Measurements from ENCODE around the gene ELAVL1.

The ELAVL1 gene

DNA sequence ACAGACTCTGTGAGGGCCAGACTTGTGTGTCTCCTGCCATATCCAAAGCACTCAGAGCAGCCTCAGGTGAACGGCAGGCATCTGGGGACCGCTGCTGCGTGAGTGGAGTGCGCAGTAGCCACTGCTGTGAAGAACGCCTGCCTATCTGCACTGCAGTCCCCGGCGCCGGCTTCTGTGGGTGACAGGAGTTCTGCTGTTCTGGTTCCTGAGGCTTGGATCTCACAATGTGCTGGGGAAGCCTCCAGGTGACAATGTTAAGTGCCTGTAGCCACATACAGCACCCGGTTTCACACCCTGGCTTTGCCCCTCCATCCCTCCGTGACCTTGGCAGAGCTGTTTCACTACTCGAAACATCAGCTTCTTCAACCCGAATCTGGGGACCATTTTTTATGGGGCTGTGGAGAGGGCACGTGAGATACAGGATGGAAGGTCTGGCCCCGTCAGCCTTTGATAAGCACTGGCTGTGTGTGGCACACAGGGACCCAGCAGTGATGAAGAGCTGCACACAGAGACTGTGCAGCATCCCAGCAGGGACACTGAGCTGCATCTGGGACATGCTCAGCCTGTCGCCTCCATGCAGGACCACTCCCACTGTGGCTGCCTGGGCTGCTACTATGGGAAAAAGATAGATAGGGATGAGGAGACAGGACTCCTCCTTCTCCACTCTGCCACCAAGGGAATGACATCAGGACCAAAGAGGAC, 28.3 kb downstream of the ELAVL1 start:
- no peaks in the 10 kb centered on the region for H3K27me3 ChIP-seq (replicated peaks; ENCODE audit: insufficient read depth, low read length)
- H3K4me2 ChIP-seq (ENCODE audit: low read depth, low read length), result no peak overlapping the region
- peaks cover 52% of the 10 kb centered on the region for H3K79me2 ChIP-seq (ENCODE audit: low read length)
- no peaks in the 10 kb centered on the region for H3K9me2 ChIP-seq (replicated peaks; ENCODE audit: insufficient read depth, low read length)
- TF ChIP-seq EZH2phosphoT487 (IDR thresholded peaks at IDR 0.05; ENCODE audit: low read length) (no peak), EZH2 (optimal IDR thresholded peaks at IDR 0.05; ENCODE audit: low read depth, low read length) (no peak)
- TF ChIP-seq, protein P1, sequence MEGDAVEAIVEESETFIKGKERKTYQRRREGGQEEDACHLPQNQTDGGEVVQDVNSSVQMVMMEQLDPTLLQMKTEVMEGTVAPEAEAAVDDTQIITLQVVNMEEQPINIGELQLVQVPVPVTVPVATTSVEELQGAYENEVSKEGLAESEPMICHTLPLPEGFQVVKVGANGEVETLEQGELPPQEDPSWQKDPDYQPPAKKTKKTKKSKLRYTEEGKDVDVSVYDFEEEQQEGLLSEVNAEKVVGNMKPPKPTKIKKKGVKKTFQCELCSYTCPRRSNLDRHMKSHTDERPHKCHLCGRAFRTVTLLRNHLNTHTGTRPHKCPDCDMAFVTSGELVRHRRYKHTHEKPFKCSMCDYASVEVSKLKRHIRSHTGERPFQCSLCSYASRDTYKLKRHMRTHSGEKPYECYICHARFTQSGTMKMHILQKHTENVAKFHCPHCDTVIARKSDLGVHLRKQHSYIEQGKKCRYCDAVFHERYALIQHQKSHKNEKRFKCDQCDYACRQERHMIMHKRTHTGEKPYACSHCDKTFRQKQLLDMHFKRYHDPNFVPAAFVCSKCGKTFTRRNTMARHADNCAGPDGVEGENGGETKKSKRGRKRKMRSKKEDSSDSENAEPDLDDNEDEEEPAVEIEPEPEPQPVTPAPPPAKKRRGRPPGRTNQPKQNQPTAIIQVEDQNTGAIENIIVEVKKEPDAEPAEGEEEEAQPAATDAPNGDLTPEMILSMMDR (IDR thresholded peaks at IDR 0.05; ENCODE audit: low read length), result no peak
- no peak overlapping the region for H2AFZ ChIP-seq (ENCODE audit: low read length)
- no peaks in the 10 kb centered on the region for H3K9me3 ChIP-seq (replicated peaks; ENCODE audit: insufficient read depth, low read length)
- no peaks in the 10 kb centered on the region for H3F3A ChIP-seq (ENCODE audit: insufficient read depth, low read length)
- H3K27ac ChIP-seq (ENCODE audit: low read length), result no peak overlapping the region
- no peak overlapping the region for H3K9ac ChIP-seq (ENCODE audit: low read length)
- H3K4me1 ChIP-seq (ENCODE audit: low read length), result no peaks in the 10 kb centered on the region
- H3K36me3 ChIP-seq (replicated peaks; ENCODE audit: insufficient read depth, low read length), result peaks cover 8% of the 10 kb centered on the region
- H3K4me3 ChIP-seq (ENCODE audit: low read length), result no peak overlapping the region
- H4K20me1 ChIP-seq (ENCODE audit: insufficient read depth, low read length), result 0 out of 2 replicates have a peak, but pooled peaks cover 6% of the 10 kb centered on the region
- DNase-seq, result no peak

DNA sequence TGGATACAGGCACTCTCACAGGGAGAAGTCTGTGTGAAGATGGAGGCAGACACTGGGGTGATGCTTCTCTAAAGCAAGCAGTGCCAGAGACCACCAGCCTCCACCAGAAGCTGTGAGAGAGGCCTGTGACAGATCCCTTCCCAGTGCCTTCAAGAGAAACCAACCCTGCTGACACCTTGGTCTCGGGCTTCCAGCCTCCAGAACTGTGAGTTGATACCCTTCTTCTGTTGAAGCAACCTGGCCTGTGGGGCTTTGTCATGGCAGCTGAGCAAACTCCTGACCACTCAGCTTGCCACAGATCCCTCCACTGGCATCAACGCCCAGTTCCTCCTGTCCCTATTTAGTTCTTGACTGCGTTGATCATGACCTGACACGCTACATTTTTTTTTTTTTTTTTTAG, 29.0 kb downstream of the ELAVL1 start:
- H3K36me3 ChIP-seq (replicated peaks; ENCODE audit: insufficient read depth, low read length), result peaks cover 8% of the 10 kb centered on the region
- H3K79me2 ChIP-seq (ENCODE audit: low read length), result peaks cover 47% of the 10 kb centered on the region
- H2AFZ ChIP-seq (ENCODE audit: low read length), result no peak overlapping the region
- H3K9ac ChIP-seq (ENCODE audit: low read length), result no peak overlapping the region
- H3K27ac ChIP-seq (ENCODE audit: low read length), result no peak overlapping the region
- H4K20me1 ChIP-seq (ENCODE audit: insufficient read depth, low read length), result 0 out of 2 replicates have a peak, but pooled peaks cover 6% of the 10 kb centered on the region
- H3K4me2 ChIP-seq (ENCODE audit: low read depth, low read length), result no peak overlapping the region
- H3K4me1 ChIP-seq (ENCODE audit: low read length), result no peaks in the 10 kb centered on the region
- no peaks in the 10 kb centered on the region for H3K9me3 ChIP-seq (replicated peaks; ENCODE audit: insufficient read depth, low read length)
- no peaks in the 10 kb centered on the region for H3F3A ChIP-seq (ENCODE audit: insufficient read depth, low read length)
- DNase-seq, result no peak
- TF ChIP-seq, protein P1 (IDR thresholded peaks at IDR 0.05; ENCODE audit: low read length), result no peak
- TF ChIP-seq EZH2phosphoT487 (IDR thresholded peaks at IDR 0.05; ENCODE audit: low read length), result no peak
- no peak for TF ChIP-seq EZH2 (optimal IDR thresholded peaks at IDR 0.05; ENCODE audit: low read depth, low read length)
- no peak overlapping the region for H3K4me3 ChIP-seq (ENCODE audit: low read length)
- no peaks in the 10 kb centered on the region for H3K9me2 ChIP-seq (replicated peaks; ENCODE audit: insufficient read depth, low read length)
- H3K27me3 ChIP-seq (replicated peaks; ENCODE audit: insufficient read depth, low read length), result no peaks in the 10 kb centered on the region

DNA sequence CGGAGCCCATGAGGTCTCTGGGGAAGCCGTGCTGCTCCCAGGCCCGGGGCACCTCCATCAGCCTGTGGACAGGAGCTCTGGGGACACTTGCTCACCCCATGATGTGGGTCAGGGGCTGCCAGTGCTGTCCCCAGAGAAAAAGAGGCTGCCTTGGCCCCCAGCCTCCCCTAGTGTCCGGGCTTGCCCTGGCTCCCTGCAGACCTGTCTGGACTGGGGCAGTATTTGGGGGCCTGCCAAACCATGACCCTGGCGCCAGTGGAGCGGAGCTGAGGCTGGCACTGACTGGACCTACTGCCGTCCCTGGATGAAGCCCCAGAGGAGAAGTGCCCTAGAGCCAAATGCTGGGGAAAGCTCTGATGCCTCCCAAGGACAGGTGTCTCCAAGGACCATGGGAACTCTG, 30.4 kb downstream of the ELAVL1 start:
- no peaks in the 10 kb centered on the region for H3F3A ChIP-seq (ENCODE audit: insufficient read depth, low read length)
- peaks cover 8% of the 10 kb centered on the region for H3K36me3 ChIP-seq (replicated peaks; ENCODE audit: insufficient read depth, low read length)
- no peaks in the 10 kb centered on the region for H3K4me1 ChIP-seq (ENCODE audit: low read length)
- no peak overlapping the region for H3K9ac ChIP-seq (ENCODE audit: low read length)
- H3K9me3 ChIP-seq (replicated peaks; ENCODE audit: insufficient read depth, low read length), result no peaks in the 10 kb centered on the region
- H3K27ac ChIP-seq (ENCODE audit: low read length), result no peak overlapping the region
- H3K4me2 ChIP-seq (ENCODE audit: low read depth, low read length), result no peak overlapping the region
- no peaks in the 10 kb centered on the region for H3K9me2 ChIP-seq (replicated peaks; ENCODE audit: insufficient read depth, low read length)
- no peak overlapping the region for H2AFZ ChIP-seq (ENCODE audit: low read length)
- H3K79me2 ChIP-seq (ENCODE audit: low read length), result peaks cover 36% of the 10 kb centered on the region
- H3K27me3 ChIP-seq (replicated peaks; ENCODE audit: insufficient read depth, low read length), result no peaks in the 10 kb centered on the region
- no peak for DNase-seq
- no peak for TF ChIP-seq EZH2phosphoT487 (IDR thresholded peaks at IDR 0.05; ENCODE audit: low read length)
- TF ChIP-seq EZH2 (optimal IDR thresholded peaks at IDR 0.05; ENCODE audit: low read depth, low read length), result no peak
- TF ChIP-seq, protein P1 (IDR thresholded peaks at IDR 0.05; ENCODE audit: low read length), result no peak
- H3K4me3 ChIP-seq (ENCODE audit: low read length), result no peak overlapping the region
- H4K20me1 ChIP-seq (ENCODE audit: insufficient read depth, low read length), result peaks cover 6% of the 10 kb centered on the region; the same call in 1 of the 2 replicates

Measured in MM.1S (cell line).